Cortex of kidney (tissue), 1 donor: ENCODE data around the gene PIK3C2B.

Source experiments
- DNase-seq: peaks from one replicate; lab custom pipeline; 2025; lab: John Stamatoyannopoulos, UW

The PIK3C2B gene

GRCh38 chr1:204459706-204460105, 34.9 kb downstream of the PIK3C2B start:
- no peak for DNase-seq

- DNase-seq: no peak
Measured at GRCh38 chr1:204457666-204458065, 36.9 kb downstream of the PIK3C2B start.

- DNase-seq: no peak
Measured at GRCh38 chr1:204456826-204457442, 37.7 kb downstream of the PIK3C2B start.

GRCh38 chr1:204455831-204456145, 38.8 kb downstream of the PIK3C2B start:
- DNase-seq: no peak

GRCh38 chr1:204455063-204455830, 39.4 kb downstream of the PIK3C2B start:
- no peak for DNase-seq

GRCh38 chr1:204454476-204454875, 40.1 kb downstream of the PIK3C2B start:
- DNase-seq: no peak

GRCh38 chr1:204453141-204453772, 41.3 kb downstream of the PIK3C2B start:
- DNase-seq: no peak

- no peak for DNase-seq
Measured at GRCh38 chr1:204451352-204452124, 43.1 kb downstream of the PIK3C2B start.

GRCh38 chr1:204450461-204451257, 43.9 kb downstream of the PIK3C2B start:
- DNase-seq: no peak

GRCh38 chr1:204449678-204450280, 44.8 kb downstream of the PIK3C2B start:
- DNase-seq: no peak

- DNase-seq: no peak
Measured at GRCh38 chr1:204448991-204449677, 45.5 kb downstream of the PIK3C2B start.

- no peak for DNase-seq
Measured at GRCh38 chr1:204448344-204448964, 46.2 kb downstream of the PIK3C2B start.

- DNase-seq: no peak
Measured at GRCh38 chr1:204447736-204448135, 46.9 kb downstream of the PIK3C2B start.

GRCh38 chr1:204447190-204447589, 47.4 kb downstream of the PIK3C2B start:
- no peak for DNase-seq

GRCh38 chr1:204446413-204447111, 48.0 kb downstream of the PIK3C2B start:
- DNase-seq: no peak

- no peak for DNase-seq
Measured at GRCh38 chr1:204445860-204446412, 48.7 kb downstream of the PIK3C2B start.
